ENCODE data around the gene CCDC27.

DNA sequence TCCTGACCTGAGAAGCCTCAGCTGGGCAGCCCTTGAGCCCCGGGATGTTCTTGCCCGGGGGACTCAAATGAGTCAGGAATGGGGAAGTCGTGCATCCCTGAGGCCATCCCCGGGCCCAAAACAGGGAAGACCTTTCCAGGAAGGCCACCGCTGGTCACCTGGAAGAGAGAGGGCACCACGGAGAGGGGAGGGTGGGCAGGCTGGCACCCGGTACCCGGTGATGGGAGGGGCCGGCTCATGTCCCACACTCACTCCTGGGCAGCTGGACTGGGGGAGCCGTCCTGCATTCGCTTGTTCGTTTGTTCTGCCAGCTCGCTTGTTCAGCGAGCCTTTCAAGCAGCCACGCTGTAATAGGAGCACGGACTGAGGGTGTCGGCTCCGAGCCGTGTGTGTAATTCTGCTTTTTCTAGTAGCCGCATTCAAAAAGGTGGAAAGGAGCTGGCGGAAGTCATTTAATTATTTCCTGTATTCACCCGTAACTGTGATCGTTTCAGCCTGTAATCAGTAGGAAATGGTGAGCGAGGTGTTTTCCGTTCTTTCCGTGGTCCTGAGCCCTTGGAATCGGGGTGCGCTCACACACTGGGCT, 48.4 kb upstream of the CCDC27 start:
- TF ChIP-seq, protein P1, sequence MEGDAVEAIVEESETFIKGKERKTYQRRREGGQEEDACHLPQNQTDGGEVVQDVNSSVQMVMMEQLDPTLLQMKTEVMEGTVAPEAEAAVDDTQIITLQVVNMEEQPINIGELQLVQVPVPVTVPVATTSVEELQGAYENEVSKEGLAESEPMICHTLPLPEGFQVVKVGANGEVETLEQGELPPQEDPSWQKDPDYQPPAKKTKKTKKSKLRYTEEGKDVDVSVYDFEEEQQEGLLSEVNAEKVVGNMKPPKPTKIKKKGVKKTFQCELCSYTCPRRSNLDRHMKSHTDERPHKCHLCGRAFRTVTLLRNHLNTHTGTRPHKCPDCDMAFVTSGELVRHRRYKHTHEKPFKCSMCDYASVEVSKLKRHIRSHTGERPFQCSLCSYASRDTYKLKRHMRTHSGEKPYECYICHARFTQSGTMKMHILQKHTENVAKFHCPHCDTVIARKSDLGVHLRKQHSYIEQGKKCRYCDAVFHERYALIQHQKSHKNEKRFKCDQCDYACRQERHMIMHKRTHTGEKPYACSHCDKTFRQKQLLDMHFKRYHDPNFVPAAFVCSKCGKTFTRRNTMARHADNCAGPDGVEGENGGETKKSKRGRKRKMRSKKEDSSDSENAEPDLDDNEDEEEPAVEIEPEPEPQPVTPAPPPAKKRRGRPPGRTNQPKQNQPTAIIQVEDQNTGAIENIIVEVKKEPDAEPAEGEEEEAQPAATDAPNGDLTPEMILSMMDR (IDR thresholded peaks at IDR 0.05) = no peak
- TF ChIP-seq POLR2AphosphoS5 (IDR thresholded peaks at IDR 0.05) = no peak
